GM19238 (cell line): ENCODE measurements around the gene DBX1.
"Not testable (repeated sequence)": the region's sequence is repeated elsewhere in the genome, so short reads cannot be mapped to it uniquely, and the experiment has no call there.

Source experiments
- DNase-seq: peaks from one replicate; pipeline ENCODE4 v3.0.0; 2011; ENCODE audit warnings: low spot score; ENCODE audit not compliant: insufficient read length

The DBX1 gene

GRCh38 chr11:20160425-20161229 lies at the start of gene DBX1:
DBX1 (minus strand) TSS chr11:20160475; CDS start chr11:20160324, 151 bp downstream.
- no peak for DNase-seq

- DNase-seq = no peak
These were observed 48.4 kb upstream of the DBX1 start for GRCh38 chr11:20208622-20209111.

- no peak for DNase-seq
These were observed 47.7 kb upstream of the DBX1 start for GRCh38 chr11:20207781-20208621.

- DNase-seq = no peak
These were observed 45.5 kb upstream of the DBX1 start for GRCh38 chr11:20205807-20206206.

GRCh38 chr11:20204681-20205080 lies 44.4 kb upstream of the DBX1 start:
- DNase-seq = no peak

- DNase-seq = no peak
These were observed 43.6 kb upstream of the DBX1 start for GRCh38 chr11:20203831-20204230.

- DNase-seq = no peak
These were observed 41.0 kb upstream of the DBX1 start for GRCh38 chr11:20201231-20201630.

GRCh38 chr11:20200331-20200955 lies 40.2 kb upstream of the DBX1 start:
- not testable (repeated sequence) for DNase-seq

GRCh38 chr11:20197881-20198280 lies 37.6 kb upstream of the DBX1 start:
- DNase-seq = no peak

GRCh38 chr11:20194470-20194869 lies 34.2 kb upstream of the DBX1 start:
- no peak for DNase-seq

- DNase-seq = no peak
These were observed 33.0 kb upstream of the DBX1 start for GRCh38 chr11:20193307-20193706.

- no peak for DNase-seq
These were observed 32.4 kb upstream of the DBX1 start for GRCh38 chr11:20192641-20193040.

- DNase-seq = no peak
These were observed 31.9 kb upstream of the DBX1 start for GRCh38 chr11:20192151-20192550.

- DNase-seq = no peak
These were observed 18.7 kb upstream of the DBX1 start for GRCh38 chr11:20178976-20179375.

GRCh38 chr11:20177136-20177535 lies 16.9 kb upstream of the DBX1 start:
- no peak for DNase-seq

GRCh38 chr11:20172721-20173447 lies 12.6 kb upstream of the DBX1 start:
- no peak for DNase-seq

- DNase-seq = no peak
These were observed 3.7 kb upstream of the DBX1 start for GRCh38 chr11:20163783-20164481.

- no peak for DNase-seq
These were observed 2.8 kb upstream of the DBX1 start for GRCh38 chr11:20162824-20163782.
